ENCODE results near the gene EME1.
"Not testable (repeated sequence)": the region's sequence is repeated elsewhere in the genome, so short reads cannot be mapped to it uniquely, and the experiment has no call there.

GRCh38 chr17:50428126-50428525 is 55.1 kb downstream of the EME1 start:
- TF ChIP-seq CTCF (IDR thresholded peaks at IDR 0.05; ENCODE audit: insufficient read depth, low read length); REST (IDR thresholded peaks at IDR 0.05; ENCODE audit: insufficient replicate concordance, low read depth); SPI1 (IDR thresholded peaks at IDR 0.05; ENCODE audit: borderline replicate concordance, low read depth): not testable (repeated sequence)

Measured in HL-60 (cell line).